Panc1 (cell line): ENCODE data around the gene P2RX4. TPM values are rescaled to one million over a fixed set of nuclear protein-coding genes. Genes with fewer than 3 reads are reported as not detected.

ENCODE experiments used
- ATAC-seq: fragments of 200-7000 bp; cut with Tn5 transposase; 2 replicates; pipeline ENCODE4 v1.9.1; 2020; ENCODE audit warnings: mild to moderate bottlenecking, moderate library complexity
- BruUV-seq: library from RNA; stranded (reverse); fragments of 400-500 nt; replicated peaks from 2 replicates; lab custom pipeline; 2021; lab: Mats Ljungman, UMichigan
- CTCF ChIA-PET: fragments of 300-600 bp; sonication (Branson Sonifier 250); formaldehyde crosslinking; loops from one replicate; lab custom pipeline; 2022; ENCODE audit warnings: antibody characterized with exemption; lab: Charles Lee
- POLR2A ChIA-PET: fragments of 300-600 bp; sonication (Branson Sonifier 250); formaldehyde crosslinking; loops from one replicate; lab custom pipeline; 2022; ENCODE audit warnings: antibody characterized with exemption; lab: Charles Lee
- DNase-seq: peaks from one replicate; pipeline ENCODE4 v3.0.0-alpha.2; 2010; ENCODE audit warnings: low read depth, low spot score
- H3K27ac ChIP-seq: 2 replicates; pipeline ENCODE4 v1.5.1; 2011; ENCODE audit warnings: mild to moderate bottlenecking, low read length, inconsistent platforms
- H3K27me3 ChIP-seq: fragments of 200-500 bp; sonication (Bioruptor generic); 2 replicates; pipeline ENCODE4 v1.6.0; 2014; ENCODE audit warnings: low read length, inconsistent platforms; ENCODE audit not compliant: control insufficient read depth, insufficient read depth
- H3K36me3 ChIP-seq: fragments of 200-500 bp; sonication (Bioruptor generic); 2 replicates; pipeline ENCODE4 v1.5.1; 2014; ENCODE audit warnings: inconsistent platforms, mild to moderate bottlenecking, low read length, moderate library complexity; ENCODE audit not compliant: control insufficient read depth, insufficient read depth
- H3K4me1 ChIP-seq: 2 replicates; pipeline ENCODE4 v1.5.1; 2011; ENCODE audit warnings: inconsistent platforms, mild to moderate bottlenecking, low read length, moderate library complexity; ENCODE audit not compliant: control insufficient read depth, insufficient read depth
- H3K4me3 ChIP-seq, 2 experiments: 2 replicates each; pipeline ENCODE4 v1.5.1; 2011 to 2012; ENCODE audit warnings: low read depth in 2 of 2, low read length in 2 of 2, mild to moderate bottlenecking in 2 of 2, inconsistent platforms in 1 of 2, moderate library complexity in 1 of 2
- H3K9me3 ChIP-seq: fragments of 200-500 bp; sonication (Bioruptor generic); 2 replicates; pipeline ENCODE4 v1.5.1; 2014; ENCODE audit warnings: low read depth, mild to moderate bottlenecking, inconsistent platforms, low read length, moderate library complexity; ENCODE audit not compliant: control insufficient read depth, insufficient read depth
- POLR2AphosphoS5 ChIP-seq: IDR thresholded peaks from 2 replicates; pipeline ENCODE4 v1.6.1; 2012; ENCODE audit warnings: mild to moderate bottlenecking, low read depth, low read length, moderate library complexity
- SIN3A ChIP-seq: IDR thresholded peaks from 2 replicates; pipeline ENCODE4 v1.6.1; 2012; ENCODE audit warnings: low read depth, mild to moderate bottlenecking, low read length, moderate library complexity, borderline replicate concordance; ENCODE audit not compliant: insufficient read depth
- TCF7L2 ChIP-seq: IDR thresholded peaks from 2 replicates; pipeline ENCODE4 v1.6.1; 2011; ENCODE audit warnings: mild to moderate bottlenecking, low read depth, low read length, inconsistent platforms
- in situ Hi-C: cut with HindIII; loops from 2 replicates; pipeline ENCODE4 v1.10.0; 2016; ENCODE audit warnings: low sequenced_read_pairs, low pct_unique_long_range_greater_than_20kb
- intact Hi-C: fragments of 100-400 bp; cut with micrococcal nuclease; formaldehyde crosslinking; loops from one replicate; pipeline ENCODE4 v1.10.0; 2022; ENCODE audit not compliant: unreplicated experiment
- total RNA-seq: library from RNA; stranded (reverse); gene quantifications from one replicate; pipeline ENCODE4 v1.2.1, GENCODE V29; 2021; ENCODE audit not compliant: unreplicated experiment
- TF ChIP-seq, protein P1 (sequence below), 2 experiments: IDR thresholded peaks; 2 replicates each; pipeline ENCODE4 v1.6.1; 2011 to 2012; ENCODE audit warnings: low read depth in 2 of 2, control low read depth in 1 of 2, low read length in 1 of 2, mild to moderate bottlenecking in 1 of 2, moderate library complexity in 1 of 2; ENCODE audit not compliant: insufficient read depth in 1 of 2
- TF ChIP-seq, protein P2 (sequence below): fragments of 450-650 bp; IDR thresholded peaks from 2 replicates; pipeline ENCODE4 v1.5.1; 2017; ENCODE audit warnings: mild to moderate bottlenecking

The P2RX4 gene
- total RNA-seq, 1 experiment from 2014 or later: 12.4 TPM

DNA sequence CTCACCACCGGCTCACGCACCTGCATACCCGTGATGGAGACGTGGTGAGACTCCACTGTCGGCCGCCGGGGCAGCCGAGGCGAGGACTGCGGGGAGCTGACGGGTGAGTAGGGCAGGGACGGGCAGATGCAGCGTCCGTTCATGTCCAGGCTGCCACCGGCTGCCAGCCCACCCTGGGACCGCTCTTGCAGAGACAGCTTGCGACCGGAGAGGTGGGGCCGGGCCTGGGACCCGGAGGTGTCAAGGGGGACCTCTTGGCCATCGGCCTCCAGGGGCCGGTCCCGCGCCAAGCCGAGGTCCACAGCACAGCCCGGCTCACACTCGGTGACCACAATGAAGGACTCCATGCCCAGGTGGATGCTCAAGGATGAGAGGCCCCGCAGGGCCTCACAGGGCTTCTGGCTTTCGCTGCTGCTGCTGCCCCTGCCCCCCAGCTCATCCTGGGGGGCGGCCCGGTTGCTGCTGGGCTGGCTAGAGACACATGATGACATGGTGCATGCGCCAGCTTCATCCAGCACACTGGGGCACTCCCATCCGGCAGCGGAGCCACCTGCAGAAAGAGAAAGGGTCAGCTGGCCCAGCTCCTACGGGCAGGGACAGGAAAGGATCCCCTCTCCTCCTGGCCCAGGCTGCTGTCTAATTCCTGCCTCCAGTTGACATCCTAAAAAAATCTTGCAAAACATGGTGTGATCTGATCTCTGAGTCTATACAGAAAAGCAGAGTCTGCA, 64.3 kb downstream of the P2RX4 start:
- no peak for TF ChIP-seq POLR2AphosphoS5
- TF ChIP-seq SIN3A: no peak
- no peak for TF ChIP-seq TCF7L2
- TF ChIP-seq, protein P1, sequence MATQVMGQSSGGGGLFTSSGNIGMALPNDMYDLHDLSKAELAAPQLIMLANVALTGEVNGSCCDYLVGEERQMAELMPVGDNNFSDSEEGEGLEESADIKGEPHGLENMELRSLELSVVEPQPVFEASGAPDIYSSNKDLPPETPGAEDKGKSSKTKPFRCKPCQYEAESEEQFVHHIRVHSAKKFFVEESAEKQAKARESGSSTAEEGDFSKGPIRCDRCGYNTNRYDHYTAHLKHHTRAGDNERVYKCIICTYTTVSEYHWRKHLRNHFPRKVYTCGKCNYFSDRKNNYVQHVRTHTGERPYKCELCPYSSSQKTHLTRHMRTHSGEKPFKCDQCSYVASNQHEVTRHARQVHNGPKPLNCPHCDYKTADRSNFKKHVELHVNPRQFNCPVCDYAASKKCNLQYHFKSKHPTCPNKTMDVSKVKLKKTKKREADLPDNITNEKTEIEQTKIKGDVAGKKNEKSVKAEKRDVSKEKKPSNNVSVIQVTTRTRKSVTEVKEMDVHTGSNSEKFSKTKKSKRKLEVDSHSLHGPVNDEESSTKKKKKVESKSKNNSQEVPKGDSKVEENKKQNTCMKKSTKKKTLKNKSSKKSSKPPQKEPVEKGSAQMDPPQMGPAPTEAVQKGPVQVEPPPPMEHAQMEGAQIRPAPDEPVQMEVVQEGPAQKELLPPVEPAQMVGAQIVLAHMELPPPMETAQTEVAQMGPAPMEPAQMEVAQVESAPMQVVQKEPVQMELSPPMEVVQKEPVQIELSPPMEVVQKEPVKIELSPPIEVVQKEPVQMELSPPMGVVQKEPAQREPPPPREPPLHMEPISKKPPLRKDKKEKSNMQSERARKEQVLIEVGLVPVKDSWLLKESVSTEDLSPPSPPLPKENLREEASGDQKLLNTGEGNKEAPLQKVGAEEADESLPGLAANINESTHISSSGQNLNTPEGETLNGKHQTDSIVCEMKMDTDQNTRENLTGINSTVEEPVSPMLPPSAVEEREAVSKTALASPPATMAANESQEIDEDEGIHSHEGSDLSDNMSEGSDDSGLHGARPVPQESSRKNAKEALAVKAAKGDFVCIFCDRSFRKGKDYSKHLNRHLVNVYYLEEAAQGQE (IDR thresholded peaks at IDR 0.05; ENCODE audit: insufficient read depth in 1 of 2, low read depth in 2 of 2, low read length in 1 of 2): no peak
- TF ChIP-seq, protein P2, sequence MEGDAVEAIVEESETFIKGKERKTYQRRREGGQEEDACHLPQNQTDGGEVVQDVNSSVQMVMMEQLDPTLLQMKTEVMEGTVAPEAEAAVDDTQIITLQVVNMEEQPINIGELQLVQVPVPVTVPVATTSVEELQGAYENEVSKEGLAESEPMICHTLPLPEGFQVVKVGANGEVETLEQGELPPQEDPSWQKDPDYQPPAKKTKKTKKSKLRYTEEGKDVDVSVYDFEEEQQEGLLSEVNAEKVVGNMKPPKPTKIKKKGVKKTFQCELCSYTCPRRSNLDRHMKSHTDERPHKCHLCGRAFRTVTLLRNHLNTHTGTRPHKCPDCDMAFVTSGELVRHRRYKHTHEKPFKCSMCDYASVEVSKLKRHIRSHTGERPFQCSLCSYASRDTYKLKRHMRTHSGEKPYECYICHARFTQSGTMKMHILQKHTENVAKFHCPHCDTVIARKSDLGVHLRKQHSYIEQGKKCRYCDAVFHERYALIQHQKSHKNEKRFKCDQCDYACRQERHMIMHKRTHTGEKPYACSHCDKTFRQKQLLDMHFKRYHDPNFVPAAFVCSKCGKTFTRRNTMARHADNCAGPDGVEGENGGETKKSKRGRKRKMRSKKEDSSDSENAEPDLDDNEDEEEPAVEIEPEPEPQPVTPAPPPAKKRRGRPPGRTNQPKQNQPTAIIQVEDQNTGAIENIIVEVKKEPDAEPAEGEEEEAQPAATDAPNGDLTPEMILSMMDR: no peak
- no peaks in the 10 kb centered on the region for H3K9me3 ChIP-seq
- H3K27ac ChIP-seq: no peak overlapping the region
- H3K36me3 ChIP-seq: no peaks in the 10 kb centered on the region
- CTCF ChIA-PET: no interaction called here
- ATAC-seq: no peak
- H3K4me3 ChIP-seq: no peak overlapping the region
- no peaks in the 10 kb centered on the region for H3K27me3 ChIP-seq
- intact Hi-C loops: no loop called here
- POLR2A ChIA-PET: interaction anchor here (0.7 kb wide), 1 partner anchor 45 kb away, joined by 5 read pairs; no protein-coding TSS in a partner anchor
- BruUV-seq: no TSS peak
- in situ Hi-C loops: no loop called here
- DNase-seq: no peak
- H3K4me1 ChIP-seq: no peaks in the 10 kb centered on the region

DNA sequence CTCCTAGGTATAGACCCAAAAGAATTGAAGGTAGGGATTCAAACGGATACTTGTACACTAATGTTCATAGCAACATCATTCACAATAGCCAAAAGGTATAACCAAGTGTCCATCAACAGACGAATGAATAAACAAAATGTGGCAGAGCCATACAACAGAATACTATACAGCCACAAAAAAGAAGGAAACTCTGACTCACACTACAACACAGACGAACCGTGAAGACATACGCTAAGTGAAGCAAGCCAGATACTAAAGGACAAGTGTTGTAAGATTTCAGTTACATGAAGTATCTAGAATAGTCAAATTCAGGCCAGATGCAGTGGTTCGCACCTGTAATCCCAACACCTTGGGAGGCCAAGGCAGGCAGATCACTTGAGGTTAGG, 67.4 kb downstream of the P2RX4 start:
- ATAC-seq: no peak
- H3K4me1 ChIP-seq: no peaks in the 10 kb centered on the region
- POLR2A ChIA-PET: interaction anchor here (0.6 kb wide), 1 partner anchor 9 kb away, joined by 9 read pairs; no protein-coding TSS in a partner anchor
- CTCF ChIA-PET: no interaction called here
- no peak overlapping the region for H3K27ac ChIP-seq
- TF ChIP-seq SIN3A: no peak
- TF ChIP-seq, protein P2: no peak
- TF ChIP-seq TCF7L2: no peak
- no peak for TF ChIP-seq POLR2AphosphoS5
- TF ChIP-seq, protein P1 (IDR thresholded peaks at IDR 0.05; ENCODE audit: insufficient read depth in 1 of 2, low read depth in 2 of 2, low read length in 1 of 2): no peak
- H3K27me3 ChIP-seq: no peaks in the 10 kb centered on the region
- no peak overlapping the region for H3K4me3 ChIP-seq
- no peaks in the 10 kb centered on the region for H3K9me3 ChIP-seq
- intact Hi-C loops: no loop called here
- in situ Hi-C loops: no loop called here
- no TSS peak for BruUV-seq
- DNase-seq: no peak
- H3K36me3 ChIP-seq: no peaks in the 10 kb centered on the region
